Endothelial cell of umbilical vein (primary cell): ENCODE measurements around the gene IL10. TPM values are rescaled to one million over a fixed set of nuclear protein-coding genes. Genes with fewer than 3 reads are reported as not detected.

Experiments used
- BruUV-seq: library from RNA; stranded (reverse); fragments of 400-500 nt; replicated peaks from 2 replicates; lab custom pipeline; 2021; lab: Mats Ljungman, UMichigan
- CTCF ChIA-PET: fragments of 300-600, 350-600 bp; sonication (Branson Sonifier 250); formaldehyde crosslinking; loops from one replicate; lab custom pipeline; 2021; ENCODE audit warnings: antibody characterized with exemption, inconsistent platforms; lab: Charles Lee
- POLR2A ChIA-PET: fragments of 300-600, 350-600 bp; sonication (Branson Sonifier 250); formaldehyde crosslinking; loops from one replicate; lab custom pipeline; 2021; ENCODE audit warnings: antibody characterized with exemption, inconsistent platforms; lab: Charles Lee
- DNase-seq: peaks from one replicate; pipeline ENCODE4 v3.0.0-alpha.2; 2011; ENCODE audit warnings: low read depth, low spot score
- FAIRE-seq: peaks from 2 replicates; lab custom pipeline; 2011; peaks lifted over from hg19 to GRCh38; lab: Jason Lieb, UNC
- H2AFZ ChIP-seq: 2 replicates; pipeline ENCODE4 v1.6.0; 2012; ENCODE audit warnings: low read depth, low read length, control low read depth, inconsistent platforms
- H3K27ac ChIP-seq: 2 replicates; pipeline ENCODE4 v1.5.1; 2011; ENCODE audit warnings: low read depth, mild to moderate bottlenecking, control low read depth, low read length, moderate library complexity; ENCODE audit not compliant: insufficient read depth
- H3K27me3 ChIP-seq, 2 experiments: 2 replicates each; pipeline versions ENCODE4 v1.6.0 to v1.6.1; 2011; ENCODE audit warnings: low read length in 2 of 2, mixed read lengths in 1 of 2; ENCODE audit not compliant: control insufficient read depth in 2 of 2, insufficient read depth in 2 of 2
- H3K36me3 ChIP-seq, 2 experiments: 2 replicates in 1 of 2; 3 replicates in 1 of 2; pipeline ENCODE4 v1.5.1; 2011; ENCODE audit warnings: low read length in 2 of 2, mild to moderate bottlenecking in 1 of 2, moderate library complexity in 1 of 2; ENCODE audit not compliant: control insufficient read depth in 2 of 2, insufficient read depth in 2 of 2; ENCODE audit errors: extremely low read depth in 1 of 2
- H3K4me1 ChIP-seq: 3 replicates; pipeline ENCODE4 v1.5.1; 2011; ENCODE audit warnings: mild to moderate bottlenecking, low read length; ENCODE audit not compliant: control insufficient read depth, insufficient read depth; ENCODE audit errors: extremely low read depth
- H3K4me2 ChIP-seq: 2 replicates; pipeline ENCODE4 v1.6.1; 2011; ENCODE audit warnings: low read length, control low read depth, mixed read lengths; ENCODE audit not compliant: insufficient read depth
- H3K4me3 ChIP-seq, 3 experiments: fragments of 200-600 bp in 1 of 3; sonication (generic), shearing (Covaris generic) in 1 of 3; replicated peaks in 1 of 3; 2 replicates each; pipeline ENCODE4 v1.5.1; 2011 to 2016; ENCODE audit warnings: control low read depth in 3 of 3, low read length in 3 of 3, mild to moderate bottlenecking in 2 of 3, inconsistent platforms in 1 of 3, low read depth in 1 of 3, moderate library complexity in 1 of 3; ENCODE audit not compliant: insufficient read depth in 1 of 3
- H3K79me2 ChIP-seq: 2 replicates; pipeline ENCODE4 v1.6.0; 2012; ENCODE audit warnings: low read length, inconsistent platforms; ENCODE audit not compliant: control insufficient read depth, insufficient read depth
- H3K9ac ChIP-seq: replicated peaks from 2 replicates; pipeline ENCODE3; 2011; ENCODE audit warnings: low read length, control low read depth; ENCODE audit not compliant: insufficient read depth; ENCODE audit errors: extremely low read depth
- H3K9me1 ChIP-seq: replicated peaks from 3 replicates; pipeline ENCODE4 v1.6.0; 2011; ENCODE audit warnings: mild to moderate bottlenecking, low read length; ENCODE audit not compliant: control insufficient read depth, insufficient read depth; ENCODE audit errors: extremely low read depth
- H3K9me3 ChIP-seq: replicated peaks from 2 replicates; pipeline ENCODE4 v1.5.1; 2012; ENCODE audit warnings: low read length, inconsistent platforms; ENCODE audit not compliant: control insufficient read depth, insufficient read depth
- H4K20me1 ChIP-seq: replicated peaks from 2 replicates; pipeline ENCODE3; 2011; ENCODE audit warnings: mild to moderate bottlenecking, low read length; ENCODE audit not compliant: control insufficient read depth, insufficient read depth; ENCODE audit errors: extremely low read depth
- EZH2 ChIP-seq: IDR thresholded peaks from 2 replicates; pipeline ENCODE4 v1.6.1; 2012; ENCODE audit warnings: borderline replicate concordance, low read depth, mild to moderate bottlenecking, moderate library complexity, low read length, inconsistent platforms; ENCODE audit not compliant: severe bottlenecking
- FOS ChIP-seq: IDR thresholded peaks from 2 replicates; pipeline ENCODE4 v1.6.1; 2011; ENCODE audit warnings: mild to moderate bottlenecking, low read length, moderate library complexity, borderline replicate concordance; ENCODE audit not compliant: insufficient read depth
- GATA2 ChIP-seq: IDR thresholded peaks from 2 replicates; pipeline ENCODE4 v1.7.0; 2011; ENCODE audit warnings: low read depth, mild to moderate bottlenecking, moderate library complexity, mixed read lengths, low read length; ENCODE audit not compliant: insufficient read length, insufficient read depth
- JUN ChIP-seq: IDR thresholded peaks from 2 replicates; pipeline ENCODE4 v1.6.1; 2011; ENCODE audit warnings: borderline replicate concordance, low read depth; ENCODE audit not compliant: insufficient read length, insufficient read depth
- MYC ChIP-seq: IDR thresholded peaks from one replicate; pipeline ENCODE4 v1.6.1; 2011; ENCODE audit warnings: mild to moderate bottlenecking, low read depth, low read length
- POLR2A ChIP-seq: IDR thresholded peaks from 2 replicates; pipeline ENCODE4 v1.6.1; 2012; ENCODE audit warnings: low read depth, mild to moderate bottlenecking, control low read depth, low read length
- POLR2AphosphoS5 ChIP-seq: IDR thresholded peaks from 2 replicates; pipeline ENCODE4 v1.6.1; 2012; ENCODE audit warnings: low read depth, mild to moderate bottlenecking, control low read depth, low read length, moderate library complexity; ENCODE audit not compliant: insufficient read depth
- dilution Hi-C: fragments of 300-500 bp; cut with MboI; formaldehyde crosslinking; loops from one replicate; pipeline ENCODE4 v1.15.0; 2019; ENCODE audit warnings: low sequenced_read_pairs; ENCODE audit not compliant: extremely low pct_ligation_motif_present
- intact Hi-C: fragments of 100-400 bp; cut with micrococcal nuclease; formaldehyde crosslinking; loops from one replicate; pipeline ENCODE4 v1.10.0; 2022
- polyA plus RNA-seq, 4 experiments: library from polyadenylated mRNA; depleted of rRNA in 3 of 4; stranded (reverse) in 3 of 4; unstranded in 1 of 4; fragments of >200 nt; gene quantifications; 2 replicates each; pipeline versions ENCODE4 v1.2.1 to v1.2.3, GENCODE V29; 2011 to 2012; ENCODE audit warnings: missing spikeins in 1 of 4
- total RNA-seq: library from RNA; stranded (reverse); gene quantifications from 2 replicates; pipeline ENCODE4 v1.2.3, GENCODE V29; 2021
- TF ChIP-seq, protein P1 (sequence below), 2 donors: IDR thresholded peaks; 1 replicate in 1 of 2; 2 replicates in 1 of 2; pipeline ENCODE4 v1.5.1; 2011; ENCODE audit warnings: low read length in 2 of 2, mild to moderate bottlenecking in 2 of 2, moderate library complexity in 2 of 2, control low read depth in 1 of 2, inconsistent platforms in 1 of 2, low read depth in 1 of 2; ENCODE audit not compliant: insufficient read depth in 1 of 2; ENCODE audit errors: extremely low read depth in 1 of 2
- TF ChIP-seq, protein P2 (sequence below): IDR thresholded peaks from 2 replicates; pipeline ENCODE4 v1.6.1; 2011; ENCODE audit not compliant: insufficient read depth, insufficient read length

IL10 gene
- total and polyA plus RNA-seq, 2 donors (not counting 3 experiments of a cell fraction or from before 2014, with no cell fraction given): not detected

DNA sequence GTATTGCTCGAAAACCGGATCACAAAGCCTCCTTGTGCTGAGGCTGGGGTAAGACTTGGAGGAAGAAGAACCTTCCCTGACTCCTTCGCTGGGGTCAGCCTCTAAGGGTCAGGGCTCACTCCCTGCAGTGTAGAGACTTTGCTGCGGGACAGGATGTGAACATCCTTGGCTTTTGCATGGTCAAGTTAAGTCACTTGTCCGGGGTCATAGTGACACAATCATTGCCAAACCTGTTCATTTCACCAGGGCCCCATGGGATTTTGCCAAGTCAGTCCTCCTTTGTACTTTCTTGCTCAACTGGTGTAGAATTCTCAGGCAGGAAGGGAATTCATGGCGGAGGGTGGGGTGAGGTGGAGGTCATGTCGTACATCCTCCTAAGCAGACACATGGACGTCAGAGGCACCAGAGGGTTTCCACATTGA lies 24.7 kb upstream of the IL10 start:
- Histone ChIP-seq H2AFZ (no peak overlapping the region), H3K4me1 (no peaks in the 10 kb centered on the region), H3K27me3 (no peaks in the 10 kb centered on the region), H3K79me2 (no peaks in the 10 kb centered on the region), H3K27ac (no peak overlapping the region), H3K9me3 (no peaks in the 10 kb centered on the region), H4K20me1 (no peaks in the 10 kb centered on the region), H3K9me1 (no peaks in the 10 kb centered on the region), H3K4me3 (no peak overlapping the region), H3K36me3 (no peaks in the 10 kb centered on the region), H3K4me2 (no peak overlapping the region), H3K9ac (no peak overlapping the region)
- no TSS peak for BruUV-seq
- dilution Hi-C loops (no loop called here), intact Hi-C loops (no loop called here)
- DNase-seq (no peak), FAIRE-seq (no peak)
- ChIA-PET CTCF (interaction anchor here (1.9 kb wide), 1 partner anchor 115 kb away, joined by 7 read pairs; no protein-coding TSS in a partner anchor), POLR2A (no interaction called here)
- TF ChIP-seq MYC (no peak), JUN (no peak), EZH2 (no peak), FOS (no peak), POLR2A (no peak), POLR2AphosphoS5 (no peak), GATA2 (no peak)
- TF ChIP-seq, protein P1, sequence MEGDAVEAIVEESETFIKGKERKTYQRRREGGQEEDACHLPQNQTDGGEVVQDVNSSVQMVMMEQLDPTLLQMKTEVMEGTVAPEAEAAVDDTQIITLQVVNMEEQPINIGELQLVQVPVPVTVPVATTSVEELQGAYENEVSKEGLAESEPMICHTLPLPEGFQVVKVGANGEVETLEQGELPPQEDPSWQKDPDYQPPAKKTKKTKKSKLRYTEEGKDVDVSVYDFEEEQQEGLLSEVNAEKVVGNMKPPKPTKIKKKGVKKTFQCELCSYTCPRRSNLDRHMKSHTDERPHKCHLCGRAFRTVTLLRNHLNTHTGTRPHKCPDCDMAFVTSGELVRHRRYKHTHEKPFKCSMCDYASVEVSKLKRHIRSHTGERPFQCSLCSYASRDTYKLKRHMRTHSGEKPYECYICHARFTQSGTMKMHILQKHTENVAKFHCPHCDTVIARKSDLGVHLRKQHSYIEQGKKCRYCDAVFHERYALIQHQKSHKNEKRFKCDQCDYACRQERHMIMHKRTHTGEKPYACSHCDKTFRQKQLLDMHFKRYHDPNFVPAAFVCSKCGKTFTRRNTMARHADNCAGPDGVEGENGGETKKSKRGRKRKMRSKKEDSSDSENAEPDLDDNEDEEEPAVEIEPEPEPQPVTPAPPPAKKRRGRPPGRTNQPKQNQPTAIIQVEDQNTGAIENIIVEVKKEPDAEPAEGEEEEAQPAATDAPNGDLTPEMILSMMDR (IDR thresholded peaks at IDR 0.05; ENCODE audit: extremely low read depth in 1 of 2, insufficient read depth in 1 of 2, low read depth in 1 of 2, low read length in 2 of 2): no peak
- TF ChIP-seq, protein P2, sequence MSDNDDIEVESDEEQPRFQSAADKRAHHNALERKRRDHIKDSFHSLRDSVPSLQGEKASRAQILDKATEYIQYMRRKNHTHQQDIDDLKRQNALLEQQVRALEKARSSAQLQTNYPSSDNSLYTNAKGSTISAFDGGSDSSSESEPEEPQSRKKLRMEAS: no peak
